ENCODE measurements around the gene GLIPR1L1.

Gene GLIPR1L1, protein sequence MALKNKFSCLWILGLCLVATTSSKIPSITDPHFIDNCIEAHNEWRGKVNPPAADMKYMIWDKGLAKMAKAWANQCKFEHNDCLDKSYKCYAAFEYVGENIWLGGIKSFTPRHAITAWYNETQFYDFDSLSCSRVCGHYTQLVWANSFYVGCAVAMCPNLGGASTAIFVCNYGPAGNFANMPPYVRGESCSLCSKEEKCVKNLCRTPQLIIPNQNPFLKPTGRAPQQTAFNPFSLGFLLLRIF

DNA sequence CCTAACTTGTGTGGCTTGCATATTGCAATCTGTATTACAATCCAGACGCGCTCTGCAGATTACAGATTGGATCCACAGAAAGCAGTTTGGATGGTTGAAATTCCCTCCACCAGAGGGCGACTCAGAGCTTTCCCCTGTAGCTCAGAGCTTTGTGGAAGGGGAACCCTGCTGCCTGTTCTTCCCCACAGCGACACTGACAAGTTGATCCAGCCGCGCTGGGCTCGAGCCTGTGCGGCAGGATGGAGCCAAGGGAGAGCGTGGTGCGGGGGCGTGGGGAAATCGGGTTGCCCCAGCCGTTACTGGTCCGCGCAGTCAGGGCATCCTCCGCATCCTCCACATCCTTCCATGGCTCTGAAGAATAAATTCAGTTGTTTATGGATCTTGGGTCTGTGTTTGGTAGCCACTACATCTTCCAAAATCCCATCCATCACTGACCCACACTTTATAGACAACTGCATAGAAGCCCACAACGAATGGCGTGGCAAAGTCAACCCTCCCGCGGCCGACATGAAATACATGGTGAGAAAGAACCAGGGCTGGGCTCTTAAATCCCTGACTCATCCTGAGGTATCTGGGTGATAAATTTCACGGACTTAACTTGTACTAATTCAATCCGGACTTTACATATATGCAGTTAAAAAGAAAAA is at the start of gene GLIPR1L1:
GLIPR1L1 (plus strand) TSS at position 287 of the 647 bp plus-strand sequence; CDS start at position 346, 59 bp downstream.
- peak; percentile 85 for DNase-seq

DNA sequence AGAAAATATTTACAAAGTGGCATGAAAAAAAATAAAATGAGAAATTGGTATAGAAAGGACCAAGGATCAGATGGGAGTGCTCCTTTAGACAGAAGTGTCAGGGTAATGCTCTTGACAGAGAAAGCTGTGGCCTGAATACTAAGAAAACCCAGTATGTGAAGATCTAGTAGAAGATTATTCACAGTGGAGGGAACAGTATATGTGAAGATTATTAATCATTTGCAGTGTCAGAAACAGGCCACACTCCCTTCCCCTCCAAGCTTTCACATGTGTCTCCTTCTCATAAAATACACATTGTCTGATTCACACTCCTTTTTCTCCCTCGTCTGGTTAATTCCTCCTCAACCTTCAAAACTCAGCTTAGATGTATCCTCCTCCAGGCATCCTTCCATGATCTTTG is 45.6 kb upstream of the GLIPR1L1 start:
- DNase-seq: no peak

DNA sequence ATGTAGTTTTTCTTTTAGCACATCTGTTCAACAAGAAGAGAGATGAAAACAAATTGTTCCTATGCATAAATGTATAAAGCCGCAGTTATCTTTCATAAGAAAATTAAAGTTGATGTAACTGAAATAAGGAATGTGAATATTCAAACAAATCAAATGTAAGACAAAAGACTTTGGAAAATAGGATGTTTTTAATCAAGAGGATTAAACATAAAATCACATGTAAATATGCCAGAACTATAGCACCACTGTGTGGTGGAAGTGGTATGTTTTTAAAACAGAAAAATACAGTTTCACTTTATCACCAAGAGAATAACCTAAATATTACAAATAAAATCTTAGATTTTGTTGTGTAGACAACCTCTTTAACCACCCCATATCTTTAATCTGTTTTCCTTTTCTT is 44.7 kb upstream of the GLIPR1L1 start:
- no peak for DNase-seq

DNA sequence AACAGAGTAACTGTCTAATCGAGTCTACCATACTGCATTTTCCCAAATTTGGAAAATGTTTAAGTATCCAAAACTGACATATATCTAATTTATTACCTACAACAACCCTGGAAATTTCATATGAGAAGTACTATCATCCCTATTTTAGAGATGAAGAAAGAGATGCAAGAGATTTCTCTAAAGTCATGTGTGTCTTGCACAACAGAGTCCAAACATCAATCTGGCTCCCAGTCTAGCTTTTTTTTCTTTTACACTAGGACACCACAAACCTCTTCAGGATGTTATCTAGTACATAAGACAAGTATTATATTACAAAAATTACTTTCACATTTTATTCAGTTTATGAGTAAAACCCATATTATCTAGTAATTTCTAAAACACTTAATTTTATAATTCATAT is 43.5 kb upstream of the GLIPR1L1 start:
- DNase-seq: no peak

DNA sequence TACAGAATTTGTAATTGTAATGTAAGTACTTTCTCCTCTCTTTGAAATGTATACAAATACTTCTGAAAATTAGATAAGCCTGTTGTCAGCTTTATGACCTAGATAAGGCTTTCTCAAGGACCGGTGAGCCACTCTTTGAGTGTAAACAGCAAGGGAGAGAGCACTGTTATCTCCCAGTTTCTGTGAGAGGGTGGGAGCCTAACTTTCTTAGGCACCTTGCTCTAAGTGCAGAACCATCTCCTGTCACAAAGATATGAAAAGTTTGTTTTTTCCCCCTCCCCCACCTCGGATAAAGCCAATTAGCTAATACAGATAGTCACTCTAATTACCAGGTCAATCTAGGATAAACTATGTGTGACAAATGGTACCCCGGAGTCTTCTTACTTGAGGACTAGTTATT is 40.1 kb upstream of the GLIPR1L1 start:
- no peak for DNase-seq

DNA sequence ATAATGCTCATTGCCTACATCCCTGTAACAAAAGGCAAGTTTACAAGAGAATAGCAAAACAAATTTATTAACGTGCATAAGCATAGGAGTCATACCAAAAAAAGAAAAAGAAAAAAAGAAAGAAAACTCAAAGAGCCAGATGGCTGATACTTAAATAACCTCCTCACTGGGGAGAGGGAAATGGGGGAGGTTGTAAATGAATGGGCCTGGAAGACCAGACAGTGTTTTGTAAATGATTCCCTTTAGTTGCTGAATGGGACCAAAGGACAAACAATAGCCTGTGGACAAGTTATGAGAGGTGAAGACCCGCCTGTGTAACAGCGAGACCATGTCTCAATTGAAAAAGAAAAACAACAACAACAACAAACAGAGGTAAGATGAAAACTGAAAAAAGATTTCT is 39.7 kb upstream of the GLIPR1L1 start:
- DNase-seq: no peak

DNA sequence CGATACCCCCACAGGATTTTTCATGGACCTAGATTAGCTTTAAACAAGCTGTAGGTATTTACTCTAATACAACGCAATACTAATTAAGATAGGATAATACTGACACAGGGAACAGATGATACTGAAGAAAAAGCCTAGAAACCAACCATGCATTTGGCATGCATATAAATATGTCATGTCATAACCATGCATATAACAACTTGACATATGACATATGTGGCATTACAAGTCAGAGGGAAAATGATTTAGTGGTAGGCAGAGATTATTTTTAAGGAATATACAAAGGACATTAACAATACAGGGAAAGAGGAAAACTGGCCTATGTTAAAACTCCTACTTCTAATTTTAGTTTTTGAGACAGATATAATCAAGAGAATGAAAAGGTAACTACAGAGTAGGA is 32.2 kb upstream of the GLIPR1L1 start:
- DNase-seq: no peak

DNA sequence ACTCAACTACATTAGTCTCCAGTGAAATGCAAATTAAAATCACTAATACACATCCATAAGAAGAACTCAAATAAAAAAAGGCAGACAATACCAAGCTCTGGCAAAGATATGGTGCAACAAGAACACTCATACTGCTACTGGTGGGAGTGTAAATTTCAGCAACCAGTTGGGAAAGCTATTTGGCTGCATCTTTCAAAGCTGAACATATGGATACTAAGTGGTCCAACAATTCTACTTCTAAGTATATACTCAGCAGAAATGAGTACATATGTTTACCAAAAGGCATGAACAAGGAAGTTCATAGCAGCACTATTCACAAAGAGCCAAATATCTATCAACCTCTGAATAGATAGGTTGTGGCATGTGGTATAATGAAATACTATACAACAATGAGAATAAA is 31.7 kb upstream of the GLIPR1L1 start:
- no peak for DNase-seq

DNA sequence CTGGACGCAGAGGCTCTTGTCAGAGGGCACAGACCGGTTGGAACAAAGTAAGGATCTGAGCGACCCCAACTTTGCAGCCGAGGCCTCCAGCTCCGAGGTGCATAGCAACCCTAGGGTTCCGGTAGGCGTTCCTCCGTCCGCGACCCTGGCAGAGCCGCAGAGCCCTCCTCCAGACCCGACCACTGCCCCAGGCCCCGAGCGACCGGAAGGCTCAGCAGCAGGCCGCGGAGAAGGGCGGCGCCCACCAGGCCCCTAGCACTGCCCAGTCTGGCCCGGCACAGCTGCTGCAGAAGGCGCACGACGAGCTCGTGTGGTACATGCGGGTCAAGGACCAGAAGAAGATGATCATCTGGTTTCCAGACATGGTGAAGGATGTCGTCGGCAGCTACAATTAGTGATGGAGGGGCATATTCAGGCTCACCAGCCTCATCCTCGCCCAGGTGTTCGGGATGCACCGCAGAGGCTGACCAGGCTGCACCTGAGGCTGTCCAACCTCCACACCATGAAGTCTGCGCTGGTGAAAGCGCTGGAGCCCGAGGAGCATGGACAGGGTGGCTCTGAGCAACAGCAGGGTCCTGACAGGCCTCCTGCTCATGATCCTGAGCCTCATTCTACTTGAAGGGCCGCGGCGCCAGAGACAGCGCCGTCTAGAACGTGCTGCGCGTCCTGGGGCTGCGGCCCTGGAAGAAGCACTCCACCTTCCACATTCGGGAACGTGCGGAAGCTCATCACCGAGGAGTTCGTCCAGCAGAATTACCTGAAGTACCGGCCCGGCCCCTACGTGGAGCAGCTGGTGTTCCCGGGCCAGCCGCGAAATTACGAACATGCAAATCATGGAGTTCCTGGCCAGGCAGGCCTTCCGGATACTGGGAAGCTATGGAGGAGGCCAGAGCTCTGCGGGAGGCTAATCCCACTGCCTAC is 28.8 kb upstream of the GLIPR1L1 start:
- DNase-seq: no peak

DNA sequence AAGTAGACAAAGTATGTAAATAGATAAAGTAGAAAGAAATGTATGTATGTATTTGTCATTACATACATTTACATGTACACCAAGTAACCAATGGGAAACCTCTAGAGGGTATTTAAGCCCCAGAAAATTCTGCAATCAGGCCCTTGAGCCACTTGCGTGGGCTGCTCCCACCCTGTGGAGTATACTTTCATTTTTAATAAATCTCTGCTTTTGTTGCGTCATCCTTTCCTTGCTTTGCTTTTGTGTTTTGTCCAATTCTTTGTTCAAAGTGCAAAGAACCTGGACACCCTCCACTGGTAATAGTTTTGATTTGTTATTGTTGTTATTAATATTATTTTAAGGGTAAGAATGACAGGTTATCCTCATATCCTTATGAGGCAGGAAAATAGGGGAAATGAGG is 26.2 kb upstream of the GLIPR1L1 start:
- DNase-seq: no peak

DNA sequence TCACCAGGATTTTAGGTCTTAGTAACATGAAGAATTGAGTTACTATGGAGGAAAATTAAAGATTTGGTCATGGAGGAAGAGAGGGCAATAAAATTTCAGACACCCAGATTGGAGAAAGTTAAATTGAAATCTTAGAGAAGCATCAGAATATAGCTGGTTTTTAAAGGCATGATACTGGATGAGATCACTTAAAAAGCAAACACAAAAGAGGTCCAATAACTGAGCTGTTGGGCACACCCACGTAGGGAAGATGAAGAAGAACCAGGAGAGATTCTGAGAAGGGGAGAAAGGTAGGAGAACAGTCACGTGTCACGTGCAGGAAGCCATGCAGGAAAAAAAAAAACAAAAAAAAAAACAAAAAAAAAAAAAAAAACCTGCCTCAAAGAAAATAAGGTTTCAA is 23.1 kb upstream of the GLIPR1L1 start:
- no peak for DNase-seq

DNA sequence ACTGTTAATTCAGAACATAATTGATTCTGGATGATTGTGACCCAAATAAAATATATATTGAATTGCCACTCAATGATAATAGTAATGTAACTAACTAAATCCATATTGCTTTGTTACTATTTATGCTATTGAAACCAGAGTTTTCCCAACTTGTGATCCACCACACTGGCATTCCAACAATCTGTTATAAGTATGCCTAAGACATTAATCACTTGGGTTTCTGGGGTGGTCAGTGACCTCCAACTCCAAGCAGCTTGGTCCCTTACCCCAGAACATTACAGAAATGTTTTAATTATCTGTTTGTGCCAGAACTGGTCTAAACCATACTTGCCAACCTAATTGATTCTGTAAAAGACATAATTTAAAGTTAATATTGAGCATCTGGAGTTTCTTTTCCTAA is 19.0 kb upstream of the GLIPR1L1 start:
- DNase-seq: no peak

DNA sequence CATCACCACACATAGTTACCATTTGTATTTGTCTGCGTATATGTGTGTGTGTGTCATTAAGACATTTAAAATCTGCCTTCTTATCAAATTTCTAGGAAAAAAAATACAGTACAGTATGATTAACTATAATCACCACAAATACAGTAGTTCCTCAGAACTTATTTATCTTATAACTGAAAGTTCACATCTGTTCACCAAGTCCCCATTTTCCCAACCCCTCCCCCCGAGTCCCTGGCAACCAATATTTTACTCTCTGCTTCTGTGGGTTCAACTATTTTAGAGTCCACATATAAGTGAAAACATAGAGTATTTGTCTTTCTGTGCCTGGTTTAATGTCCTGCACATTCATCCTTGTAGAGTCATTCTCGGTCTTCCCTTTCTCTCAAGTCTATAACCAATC is 16.7 kb upstream of the GLIPR1L1 start:
- no peak for DNase-seq

DNA sequence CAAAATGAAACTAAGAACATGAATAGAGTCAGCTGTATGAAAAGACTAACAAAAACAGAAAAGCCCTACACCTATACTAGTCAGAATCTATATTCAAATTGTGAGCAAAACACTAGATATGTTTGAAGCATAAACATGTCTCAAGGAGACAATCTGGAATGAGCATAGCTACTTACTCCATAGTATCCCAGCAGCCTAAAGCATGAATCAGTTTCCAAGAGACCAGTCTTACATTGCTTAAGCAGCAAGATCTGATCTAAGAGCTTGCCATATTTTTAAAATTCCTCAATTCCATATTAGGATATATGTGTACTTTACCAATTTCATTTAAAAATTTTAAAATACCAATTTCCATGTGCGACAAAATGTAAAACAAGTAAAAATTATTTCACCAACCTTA is 12.0 kb upstream of the GLIPR1L1 start:
- DNase-seq: no peak

DNA sequence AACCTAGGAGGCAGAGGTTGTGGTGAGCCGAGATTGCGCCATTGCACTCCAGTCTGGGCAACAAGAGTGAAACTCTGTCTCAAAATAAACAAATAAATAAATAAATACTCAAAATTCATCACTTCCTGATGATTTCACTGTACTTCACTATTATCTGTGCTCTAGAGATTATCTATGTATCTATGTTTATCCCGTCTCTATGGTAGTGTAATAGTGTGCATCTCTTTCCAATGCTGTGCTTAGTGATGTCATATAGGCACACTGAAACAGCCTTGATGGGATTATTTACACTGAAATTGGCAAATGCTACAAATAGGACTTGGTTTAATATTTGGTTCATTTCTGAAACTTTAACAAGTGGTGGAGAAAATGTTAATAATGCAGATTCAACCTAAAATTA is 10.8 kb upstream of the GLIPR1L1 start:
- DNase-seq: no peak

DNA sequence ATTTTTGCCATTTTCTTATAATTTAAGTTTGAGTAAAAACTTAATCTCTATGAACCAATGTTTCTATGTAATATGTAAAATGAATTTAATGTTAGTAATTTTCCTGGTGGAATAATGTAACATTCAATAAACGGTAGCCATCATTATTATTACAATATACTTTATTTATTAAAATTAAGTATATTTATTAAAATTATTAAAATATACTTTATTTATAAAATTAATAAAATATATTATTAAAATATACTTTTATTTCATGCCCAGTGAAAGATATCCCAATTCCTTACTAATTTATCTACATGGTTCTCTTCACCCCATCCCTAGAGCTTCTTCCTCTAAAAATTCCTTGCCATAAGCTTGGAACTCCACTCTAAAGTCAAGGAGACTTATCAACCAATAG is 6.8 kb upstream of the GLIPR1L1 start:
- DNase-seq: no peak

DNA sequence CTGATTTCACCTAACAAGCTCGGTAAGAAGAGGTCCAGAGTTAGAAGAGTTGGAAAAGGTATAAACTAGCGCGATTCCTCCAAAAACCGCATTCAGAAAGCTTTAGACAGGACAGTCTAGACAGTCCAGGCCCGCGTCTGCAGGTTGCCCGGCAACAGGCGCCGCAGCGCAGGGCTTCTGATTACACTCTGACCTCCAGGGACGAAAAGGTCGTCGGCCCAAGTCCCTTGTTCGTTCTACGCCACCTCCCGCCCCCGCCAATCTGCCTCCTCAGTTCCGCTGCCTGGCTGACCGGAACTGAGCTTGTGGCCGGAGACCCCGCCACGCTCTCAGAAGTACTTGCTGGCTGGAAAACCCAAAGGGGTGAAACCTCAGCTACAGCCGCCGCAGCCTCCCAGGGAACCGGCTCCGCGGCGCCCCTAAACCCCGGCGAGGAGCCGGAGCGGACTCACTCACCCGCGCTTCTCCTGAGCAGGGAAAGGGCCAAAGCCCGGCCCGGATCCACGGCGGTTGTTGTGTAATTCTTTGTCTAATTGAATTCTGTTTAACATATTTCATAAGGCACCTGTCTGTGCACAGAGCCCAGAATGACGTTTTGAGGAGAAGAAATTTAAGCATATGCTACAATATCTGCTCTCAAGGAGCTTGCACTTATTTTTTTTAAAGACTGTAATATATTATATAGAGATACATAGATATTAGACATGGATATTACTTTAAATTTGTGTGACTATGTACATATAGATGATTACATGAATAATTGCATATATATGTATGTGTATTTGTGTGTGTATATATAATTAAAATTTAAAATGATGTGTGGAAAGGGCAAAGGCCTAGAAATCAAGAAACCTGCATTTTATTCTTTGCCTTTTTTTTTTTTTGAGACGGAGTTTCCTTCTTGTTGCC is 4.3 kb upstream of the GLIPR1L1 start, which contains the start of gene CAPS2:
CAPS2 (minus strand) TSS at position 407 of the 909 bp plus-strand sequence. CDS start 3,826 bp downstream, outside the sequence.
- peak; percentile 67 for DNase-seq

DNA sequence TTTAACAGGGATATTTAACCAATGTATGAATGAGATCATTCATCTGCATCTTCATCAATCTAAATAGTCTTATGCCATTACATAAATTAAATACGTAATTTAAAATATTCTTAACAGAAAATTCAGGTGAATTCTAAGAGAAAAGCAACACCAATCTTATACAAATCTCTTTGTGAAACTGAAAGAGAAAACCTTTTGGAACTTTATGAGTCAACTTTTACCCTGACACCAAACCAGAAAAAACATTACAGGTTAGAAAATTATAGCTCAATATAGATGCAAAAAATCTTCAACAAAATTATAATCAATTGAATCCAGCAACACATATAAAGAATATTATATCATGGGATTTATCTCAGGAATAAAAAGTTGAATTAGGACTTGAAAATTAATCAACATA is 3.4 kb downstream of the GLIPR1L1 start:
- peak; percentile 26 for DNase-seq

DNA sequence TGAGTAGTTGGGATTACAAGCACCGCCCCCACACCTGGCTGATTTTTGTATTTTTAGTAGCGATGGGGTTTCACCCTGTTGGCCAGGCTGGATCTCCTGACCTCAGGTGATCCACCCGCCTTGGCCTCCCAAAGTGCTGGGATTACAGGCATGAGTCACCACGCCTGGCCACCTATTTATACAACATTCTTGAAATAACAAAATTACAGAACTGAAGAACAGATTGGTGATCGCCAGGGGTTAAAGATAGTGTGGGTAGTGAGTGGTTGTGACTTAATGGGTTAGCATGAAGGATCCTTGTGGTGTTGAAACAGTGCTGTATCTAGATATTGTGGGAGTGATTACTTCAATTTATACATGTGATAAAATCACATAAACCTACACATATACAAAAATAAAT is 7.4 kb downstream of the GLIPR1L1 start:
- no peak for DNase-seq

DNA sequence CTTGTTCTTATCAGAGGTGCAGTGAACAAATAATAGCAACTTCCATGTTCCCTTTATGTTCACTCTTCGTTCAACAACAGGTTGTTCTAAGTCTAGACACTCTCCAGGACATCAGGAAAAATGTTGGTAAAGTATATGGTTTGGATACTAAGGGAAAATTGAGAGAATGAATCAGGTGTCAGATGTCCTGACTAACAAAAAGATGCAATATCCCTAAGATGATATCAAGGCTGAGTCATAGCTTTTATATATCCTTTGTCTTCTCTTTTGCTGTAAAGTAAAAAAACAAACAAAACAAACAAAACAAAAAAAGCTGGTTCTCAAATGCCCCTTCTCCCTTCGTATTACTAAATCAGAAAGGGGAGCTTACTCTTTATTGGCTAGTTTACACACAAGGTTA is 11.1 kb downstream of the GLIPR1L1 start:
- DNase-seq: no peak

DNA sequence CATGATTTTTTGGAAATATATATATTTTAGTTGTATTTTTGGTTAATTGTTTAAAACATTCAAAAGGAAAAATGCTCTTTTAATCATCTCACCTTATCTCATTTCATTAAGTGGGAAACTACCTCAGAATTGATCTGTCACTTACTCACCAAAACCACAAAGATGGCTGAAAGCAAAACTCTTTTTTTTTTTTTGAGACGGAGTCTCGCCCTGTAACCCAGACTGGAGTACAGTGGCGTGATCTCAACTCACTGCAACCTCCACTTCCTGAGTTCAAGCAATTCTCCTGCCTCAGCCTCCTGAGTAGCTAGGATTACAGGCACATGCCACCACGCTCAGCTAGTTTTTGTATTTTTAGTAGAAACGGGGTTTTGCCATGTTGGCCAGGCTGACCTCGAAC is 11.7 kb downstream of the GLIPR1L1 start:
- DNase-seq: peak; percentile 63

DNA sequence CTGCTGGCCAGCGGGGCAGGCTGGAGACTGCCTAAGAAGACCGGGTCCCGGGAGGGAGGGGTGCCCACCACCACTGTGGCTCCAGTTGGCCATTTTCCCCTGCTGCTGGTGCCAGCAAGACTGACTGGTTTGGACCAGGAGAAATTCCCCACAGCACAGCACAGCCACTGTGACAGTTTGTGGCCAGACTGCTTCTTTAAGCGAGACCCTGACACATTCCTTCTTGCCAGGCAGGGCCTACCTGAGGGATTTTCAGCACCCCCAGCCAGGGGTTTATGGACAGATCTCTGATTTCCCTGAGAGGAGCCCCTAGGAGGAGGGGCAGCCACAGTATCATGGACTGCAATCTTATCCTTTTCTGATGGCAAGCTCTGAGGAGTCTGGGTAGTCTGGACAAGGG is 15.5 kb downstream of the GLIPR1L1 start:
- no peak for DNase-seq

DNA sequence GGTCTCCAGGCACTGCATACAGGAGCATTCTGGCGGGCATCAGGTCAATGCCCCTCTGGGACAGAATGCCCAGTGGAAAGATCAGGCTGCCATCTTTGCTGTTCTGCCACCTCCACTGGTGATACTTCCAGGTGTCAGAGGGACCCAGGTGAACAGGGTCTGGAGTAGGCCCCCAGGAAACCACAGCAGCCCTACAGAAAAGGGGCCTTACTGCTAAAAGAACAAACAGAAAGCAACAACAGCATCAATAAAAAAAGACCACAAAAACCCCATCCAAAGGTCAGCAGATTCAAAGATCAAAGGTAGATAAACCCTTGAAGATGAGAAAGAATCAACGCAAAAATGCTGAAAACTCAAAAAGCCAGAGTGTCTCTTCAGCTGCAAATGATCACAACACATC is 15.9 kb downstream of the GLIPR1L1 start:
- no peak for DNase-seq
